Measurements from ENCODE around the gene NPHS1.
"Not testable (repeated sequence)": the region's sequence is repeated elsewhere in the genome, so short reads cannot be mapped to it uniquely, and the experiment has no call there.

The NPHS1 gene

GRCh38 chr19:35895911-35896642, 43.8 kb upstream of the NPHS1 start:
- no peak for TF ChIP-seq CTCF (IDR thresholded peaks at IDR 0.05; ENCODE audit: low read depth, low read length, poor library complexity, severe bottlenecking)
- no peak for TF ChIP-seq EZH2phosphoT487 (IDR thresholded peaks at IDR 0.05; ENCODE audit: borderline replicate concordance, low read length)

GRCh38 chr19:35894342-35894741, 42.0 kb upstream of the NPHS1 start:
- H3K4me2 ChIP-seq (ENCODE audit: low read length) = no peak overlapping the region
- no peak overlapping the region for H3K27ac ChIP-seq (ENCODE audit: low read depth, low read length)
- peaks cover 40% of the 10 kb centered on the region for H3K79me2 ChIP-seq (ENCODE audit: control insufficient read depth, low read length)
- H3K4me1 ChIP-seq (ENCODE audit: control insufficient read depth, low read length) = peaks cover 8% of the 10 kb centered on the region
- peaks cover 18% of the 10 kb centered on the region for H4K20me1 ChIP-seq (ENCODE audit: control insufficient read depth, insufficient read depth, low read depth, low read length)
- TF ChIP-seq CTCF (IDR thresholded peaks at IDR 0.05; ENCODE audit: low read depth, low read length, poor library complexity, severe bottlenecking) = no peak
- no peak for TF ChIP-seq EZH2phosphoT487 (IDR thresholded peaks at IDR 0.05; ENCODE audit: borderline replicate concordance, low read length)
- H3K9me2 ChIP-seq (replicated peaks; ENCODE audit: control insufficient read depth, low read length) = no peaks in the 10 kb centered on the region
- H3F3A ChIP-seq (ENCODE audit: control insufficient read depth, insufficient read depth) = peaks cover 6% of the 10 kb centered on the region; the same call in 1 of the 2 replicates
- no peaks in the 10 kb centered on the region for H3K27me3 ChIP-seq (ENCODE audit: control insufficient read depth, low read length)
- peaks cover 97% of the 10 kb centered on the region for H3K36me3 ChIP-seq (ENCODE audit: control insufficient read depth, low read length)
- H3K9me3 ChIP-seq (ENCODE audit: control insufficient read depth, insufficient read depth, low read length) = no peaks in the 10 kb centered on the region
- no peak overlapping the region for H3K4me3 ChIP-seq (ENCODE audit: low read length)

More at GRCh38 chr19:35895911-35896642, 43.8 kb upstream of the NPHS1 start:
- Histone ChIP-seq H4K20me1 (ENCODE audit: control insufficient read depth, insufficient read depth, low read depth, low read length) (peaks cover 18% of the 10 kb centered on the region), H3K79me2 (ENCODE audit: control insufficient read depth, low read length) (peaks cover 51% of the 10 kb centered on the region), H3K9me3 (ENCODE audit: control insufficient read depth, insufficient read depth, low read length) (no peaks in the 10 kb centered on the region), H3K9me2 (replicated peaks; ENCODE audit: control insufficient read depth, low read length) (no peaks in the 10 kb centered on the region), H3F3A (ENCODE audit: control insufficient read depth, insufficient read depth) (peaks cover 5% of the 10 kb centered on the region; the same call in 1 of the 2 replicates), H3K4me1 (ENCODE audit: control insufficient read depth, low read length) (peaks cover 12% of the 10 kb centered on the region), H3K27ac (ENCODE audit: low read depth, low read length) (no peak overlapping the region), H3K4me2 (ENCODE audit: low read length) (no peak overlapping the region), H3K36me3 (ENCODE audit: control insufficient read depth, low read length) (peaks cover 84% of the 10 kb centered on the region), H3K27me3 (ENCODE audit: control insufficient read depth, low read length) (no peaks in the 10 kb centered on the region), H3K4me3 (ENCODE audit: low read length) (no peak overlapping the region)

- H4K20me1 ChIP-seq (ENCODE audit: control insufficient read depth, insufficient read depth, low read depth, low read length); H3K4me3 ChIP-seq (ENCODE audit: low read length); H3K27ac ChIP-seq (ENCODE audit: low read depth, low read length); H3K27me3 ChIP-seq (ENCODE audit: control insufficient read depth, low read length); H3K9me2 ChIP-seq (replicated peaks; ENCODE audit: control insufficient read depth, low read length); H3K4me1 ChIP-seq (ENCODE audit: control insufficient read depth, low read length); H3K4me2 ChIP-seq (ENCODE audit: low read length); H3K9me3 ChIP-seq (ENCODE audit: control insufficient read depth, insufficient read depth, low read length); H3F3A ChIP-seq (ENCODE audit: control insufficient read depth, insufficient read depth): not testable (repeated sequence)
- Histone ChIP-seq H3K79me2 (ENCODE audit: control insufficient read depth, low read length) (peaks cover 14% of the 10 kb centered on the region), H3K36me3 (ENCODE audit: control insufficient read depth, low read length) (peaks cover 96% of the 10 kb centered on the region)
Observed at GRCh38 chr19:35891819-35892218, 39.5 kb upstream of the NPHS1 start.

GRCh38 chr19:35890113-35890650, 37.9 kb upstream of the NPHS1 start:
- no peaks in the 10 kb centered on the region for H3K9me3 ChIP-seq (ENCODE audit: control insufficient read depth, insufficient read depth, low read length)
- H4K20me1 ChIP-seq (ENCODE audit: control insufficient read depth, insufficient read depth, low read depth, low read length) = 0 out of 2 replicates have a peak, but pooled peaks cover 4% of the 10 kb centered on the region
- H3K27ac ChIP-seq (ENCODE audit: low read depth, low read length) = no peak overlapping the region
- peaks cover 81% of the 10 kb centered on the region for H3K36me3 ChIP-seq (ENCODE audit: control insufficient read depth, low read length)
- H3K4me2 ChIP-seq (ENCODE audit: low read length) = no peak overlapping the region
- no peaks in the 10 kb centered on the region for H3K27me3 ChIP-seq (ENCODE audit: control insufficient read depth, low read length)
- H3K9me2 ChIP-seq (replicated peaks; ENCODE audit: control insufficient read depth, low read length) = no peaks in the 10 kb centered on the region
- H3K4me1 ChIP-seq (ENCODE audit: control insufficient read depth, low read length) = no peaks in the 10 kb centered on the region
- H3K79me2 ChIP-seq (ENCODE audit: control insufficient read depth, low read length) = peaks cover 3% of the 10 kb centered on the region; the same call in 1 of the 2 replicates
- TF ChIP-seq EZH2phosphoT487 (IDR thresholded peaks at IDR 0.05; ENCODE audit: borderline replicate concordance, low read length) = no peak
- no peak for TF ChIP-seq CTCF (IDR thresholded peaks at IDR 0.05; ENCODE audit: low read depth, low read length, poor library complexity, severe bottlenecking)
- no peak overlapping the region for H3K4me3 ChIP-seq (ENCODE audit: low read length)
- peaks cover 19% of the 10 kb centered on the region for H3F3A ChIP-seq (ENCODE audit: control insufficient read depth, insufficient read depth)

All from DOHH2 (cell line).